ENCODE data around the gene OCSTAMP.

OCSTAMP gene

DNA sequence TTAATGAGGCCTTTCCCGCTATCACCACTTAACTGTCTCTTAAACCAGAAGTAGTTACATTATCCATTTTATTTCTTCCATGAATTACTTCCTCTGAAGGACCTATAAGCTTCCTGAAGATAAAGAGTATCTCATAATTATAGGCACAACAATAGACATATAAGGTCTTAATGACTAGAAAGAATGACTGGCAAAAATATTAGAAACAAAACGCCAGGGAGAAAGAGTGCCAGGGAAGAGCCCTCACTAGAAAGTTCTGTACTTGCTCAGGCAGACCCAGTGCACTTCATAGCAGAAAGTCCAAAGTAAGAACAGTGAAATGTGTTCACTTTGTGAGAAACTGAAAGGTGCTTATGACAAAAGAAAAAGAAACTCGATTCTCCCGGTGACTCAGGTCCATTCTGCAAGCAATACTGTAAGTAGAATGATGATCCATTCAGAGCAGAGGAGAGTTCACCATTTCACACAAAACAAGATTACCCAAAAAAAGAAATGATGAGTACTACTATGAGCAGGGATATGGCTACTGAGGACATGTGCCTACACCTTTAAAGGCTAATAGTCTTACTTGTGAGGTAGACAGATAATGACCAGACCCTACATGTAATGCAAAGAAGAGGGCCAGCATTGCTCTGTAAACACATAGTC, 42.6 kb downstream of the OCSTAMP start:
- no peak for DNase-seq

- no peak for DNase-seq
Measured at GRCh38 chr20:46505506-46505905, 44.9 kb downstream of the OCSTAMP start.

- DNase-seq, result no peak
Measured at GRCh38 chr20:46501961-46502360, 48.5 kb downstream of the OCSTAMP start.

DNA sequence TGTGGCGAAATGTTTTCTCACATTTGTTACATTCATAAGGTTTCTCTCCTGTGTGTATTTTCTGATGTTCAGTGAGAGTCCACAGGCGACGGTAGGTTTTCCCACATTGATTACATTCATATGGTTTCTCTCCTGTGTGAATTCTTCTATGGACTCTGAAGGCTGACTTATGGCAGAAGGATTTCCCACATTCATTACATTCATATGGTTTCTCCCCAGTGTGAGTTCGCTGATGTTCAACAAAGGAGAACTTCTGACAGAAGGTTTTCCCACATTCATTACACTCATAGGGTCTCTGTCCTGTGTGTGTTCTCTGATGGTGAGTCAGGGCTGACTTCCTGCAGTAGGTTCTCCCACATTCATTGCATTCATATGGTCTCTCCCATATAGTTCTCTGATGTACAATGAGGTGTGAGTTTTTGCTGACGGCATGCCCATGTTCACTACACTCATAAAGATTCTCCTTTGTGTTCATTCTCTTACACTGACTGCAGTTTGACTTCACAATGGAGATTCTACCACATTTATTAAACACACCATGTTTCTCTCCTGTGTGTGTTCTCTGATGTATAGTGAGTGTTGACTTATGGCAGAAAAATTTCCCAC, 49.0 kb downstream of the OCSTAMP start:
- DNase-seq, result no peak

- DNase-seq, result no peak
Measured at GRCh38 chr20:46494077-46494476, 56.4 kb downstream of the OCSTAMP start.

- DNase-seq, result no peak
Measured at GRCh38 chr20:46491354-46491753, 59.1 kb downstream of the OCSTAMP start.

Measured in NCI-H1105 (cell line).